GM18951 (cell line): Measurements from ENCODE around the gene CDC73.
"Not testable (repeated sequence)": the region's sequence is repeated elsewhere in the genome, so short reads cannot be mapped to it uniquely, and the experiment has no call there.

Source experiments
- POLR2A ChIP-seq: IDR thresholded peaks from 4 replicates; pipeline ENCODE4 v1.6.1; 2011; ENCODE audit warnings: mild to moderate bottlenecking; ENCODE audit not compliant: insufficient read length, insufficient read depth; ENCODE audit errors: extremely low read depth
- in situ Hi-C: fragments of 300-500 bp; cut with MboI; formaldehyde crosslinking; loops from one replicate; pipeline ENCODE4 v1.12.0; 2022; ENCODE audit warnings: low sequenced_read_pairs, mixed read lengths, inconsistent platforms; ENCODE audit not compliant: unreplicated experiment

Gene CDC73

GRCh38 chr1:193157360-193157759, 35.5 kb downstream of the CDC73 start:
- TF ChIP-seq POLR2A: no peak

DNA sequence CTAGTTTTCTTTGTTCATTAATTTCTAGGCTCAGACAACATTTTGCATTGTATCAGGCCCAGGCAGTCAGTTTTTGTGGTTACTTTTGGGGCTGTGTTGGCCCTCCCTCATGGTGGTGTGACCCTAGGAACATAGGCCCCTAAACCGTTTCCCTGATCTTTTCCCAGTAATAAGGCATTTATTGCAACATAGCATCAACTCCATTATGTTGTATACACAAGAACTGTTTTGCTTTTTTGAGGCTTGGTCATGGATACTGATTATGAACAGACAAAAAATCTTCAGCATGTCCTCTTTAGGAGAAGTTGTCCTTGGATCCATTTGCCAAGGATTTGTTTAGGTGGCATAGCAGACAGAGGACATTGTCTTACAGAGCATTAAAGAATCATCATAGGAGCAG, 54.3 kb downstream of the CDC73 start:
- in situ Hi-C loops: no loop called here
- TF ChIP-seq POLR2A: no peak

More at GRCh38 chr1:193157360-193157759, 35.5 kb downstream of the CDC73 start:
- in situ Hi-C loops: no loop called here

- in situ Hi-C loops: no loop called here
- no peak for TF ChIP-seq POLR2A
Observed at GRCh38 chr1:193176788-193177187, 55.0 kb downstream of the CDC73 start.

DNA sequence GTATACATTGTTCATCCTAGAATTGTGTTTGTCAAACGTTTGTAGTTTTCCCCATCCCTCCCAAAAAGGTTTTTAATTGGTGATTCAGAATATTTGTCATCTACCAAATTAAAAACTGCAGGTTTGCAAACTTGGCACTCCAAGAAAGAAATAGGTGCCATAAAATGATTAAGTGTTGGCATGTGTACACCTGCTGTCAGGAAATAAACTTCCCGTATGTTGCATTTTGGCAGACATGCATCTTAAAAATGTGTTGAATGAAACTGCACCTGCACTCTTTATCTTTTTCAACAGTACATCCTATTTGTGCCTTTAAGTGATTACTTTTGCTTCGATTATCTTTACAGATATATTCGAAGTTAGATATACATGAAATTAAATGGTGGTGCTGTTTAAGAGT, 57.3 kb downstream of the CDC73 start:
- no peak for TF ChIP-seq POLR2A
- in situ Hi-C loops: no loop called here

GRCh38 chr1:193181536-193181935, 59.7 kb downstream of the CDC73 start:
- in situ Hi-C loops: no loop called here

DNA sequence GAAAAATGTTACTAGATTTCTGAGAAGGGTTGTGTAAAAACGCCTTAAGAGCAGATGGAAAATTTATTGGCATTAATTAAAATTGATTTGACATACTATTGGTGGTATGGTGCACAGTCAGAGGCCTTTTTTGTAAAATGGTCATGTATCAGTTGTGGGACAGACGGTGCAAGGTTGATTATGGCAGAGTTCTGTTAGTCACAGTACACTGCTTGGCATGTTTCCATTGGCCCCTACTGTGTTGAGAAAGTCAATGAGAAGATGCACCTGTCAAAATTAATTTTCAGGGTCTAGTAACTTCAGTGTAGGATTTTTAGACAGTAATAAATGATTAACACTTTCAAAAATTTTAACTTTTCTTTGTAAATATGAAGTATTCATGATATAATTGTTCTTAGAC, 60.2 kb downstream of the CDC73 start:
- no peak for TF ChIP-seq POLR2A
- in situ Hi-C loops: no loop called here

More at GRCh38 chr1:193181536-193181935, 59.7 kb downstream of the CDC73 start:
- no peak for TF ChIP-seq POLR2A

GRCh38 chr1:193183019-193183627, 61.3 kb downstream of the CDC73 start:
- no peak for TF ChIP-seq POLR2A
- in situ Hi-C loops: no loop called here

DNA sequence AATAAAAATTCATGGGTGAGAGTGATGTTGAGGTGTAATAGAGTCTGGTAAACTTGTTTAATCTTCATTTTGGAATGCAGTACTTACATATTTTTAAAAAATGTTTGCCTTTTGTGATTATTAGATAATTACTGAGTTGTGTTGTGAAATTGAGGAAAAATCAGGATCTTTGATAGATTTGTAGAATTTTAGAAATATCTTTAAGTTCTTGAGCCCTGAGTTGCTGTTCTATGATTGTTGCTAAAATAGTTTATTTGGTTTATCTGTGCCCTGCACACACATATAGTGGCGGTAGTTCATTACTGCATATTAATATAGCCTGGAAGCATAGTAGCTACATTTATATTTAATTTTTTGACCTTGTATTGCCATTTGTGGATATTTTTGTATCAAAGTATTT, 62.9 kb downstream of the CDC73 start:
- TF ChIP-seq POLR2A: no peak
- in situ Hi-C loops: no loop called here

DNA sequence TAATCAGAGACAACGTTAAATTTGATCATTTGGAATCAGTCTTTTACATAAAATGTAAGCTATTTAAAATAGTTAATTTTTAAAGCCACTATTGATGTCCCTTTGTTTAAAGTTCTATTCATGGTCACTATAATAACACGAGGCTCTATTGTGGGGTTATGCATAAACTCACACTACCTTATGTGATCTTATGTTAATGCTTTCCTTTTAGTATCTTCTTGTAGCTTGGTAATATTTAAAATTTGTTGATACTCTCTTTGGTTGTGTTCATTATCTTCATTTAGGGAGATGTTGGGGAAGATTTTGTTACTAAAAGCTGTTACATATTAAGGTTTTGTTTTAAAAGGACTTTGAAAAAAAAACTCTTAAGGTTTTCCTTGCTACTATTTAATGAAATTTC, 63.4 kb downstream of the CDC73 start:
- in situ Hi-C loops: no loop called here
- no peak for TF ChIP-seq POLR2A

- in situ Hi-C loops: no loop called here
- no peak for TF ChIP-seq POLR2A
Observed at GRCh38 chr1:193185901-193186731, 64.3 kb downstream of the CDC73 start, which contains the start of gene B3GALT2. B3GALT2 (minus strand) TSS chr1:193186613; CDS start chr1:193181562, 5,051 bp downstream.

DNA sequence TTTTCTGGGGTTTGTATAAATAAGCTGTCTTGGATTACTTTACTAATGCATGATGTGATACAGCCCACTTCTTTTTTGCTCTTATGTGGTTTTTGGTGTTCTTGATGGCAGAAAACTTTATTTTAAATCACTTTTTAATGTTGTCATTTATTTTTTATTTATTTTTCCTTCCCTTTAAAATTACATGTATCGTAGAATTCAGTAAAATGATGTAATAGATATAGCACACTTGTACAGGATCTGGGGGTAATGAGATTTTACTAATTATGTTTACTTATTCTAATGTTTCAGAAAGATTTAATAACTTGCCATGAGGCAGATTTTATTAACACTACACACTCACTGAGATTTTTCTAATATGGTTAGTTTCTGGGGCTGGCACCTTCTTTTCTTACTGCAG, 65.3 kb downstream of the CDC73 start:
- TF ChIP-seq POLR2A: no peak
- in situ Hi-C loops: no loop called here

DNA sequence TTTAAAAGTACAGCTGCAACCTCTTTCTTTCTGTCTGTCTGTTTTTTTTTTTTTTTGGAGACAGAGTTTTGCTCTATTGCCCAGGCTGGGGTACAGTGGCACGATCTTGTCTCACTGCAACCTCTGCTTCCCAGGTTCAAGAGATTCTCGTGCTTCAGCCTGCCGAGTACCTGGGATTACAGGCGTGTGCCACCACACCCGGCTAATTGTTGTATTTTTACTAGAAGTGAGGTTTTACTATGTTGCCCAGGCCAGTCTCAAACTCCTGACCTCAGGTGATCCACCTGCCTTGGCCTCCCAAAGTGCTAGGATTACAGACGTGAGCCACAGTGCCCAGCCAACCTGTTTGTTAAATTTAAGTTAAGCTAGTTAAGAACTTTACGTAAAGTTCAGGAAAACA, 67.1 kb downstream of the CDC73 start:
- in situ Hi-C loops: not testable (repeated sequence)

DNA sequence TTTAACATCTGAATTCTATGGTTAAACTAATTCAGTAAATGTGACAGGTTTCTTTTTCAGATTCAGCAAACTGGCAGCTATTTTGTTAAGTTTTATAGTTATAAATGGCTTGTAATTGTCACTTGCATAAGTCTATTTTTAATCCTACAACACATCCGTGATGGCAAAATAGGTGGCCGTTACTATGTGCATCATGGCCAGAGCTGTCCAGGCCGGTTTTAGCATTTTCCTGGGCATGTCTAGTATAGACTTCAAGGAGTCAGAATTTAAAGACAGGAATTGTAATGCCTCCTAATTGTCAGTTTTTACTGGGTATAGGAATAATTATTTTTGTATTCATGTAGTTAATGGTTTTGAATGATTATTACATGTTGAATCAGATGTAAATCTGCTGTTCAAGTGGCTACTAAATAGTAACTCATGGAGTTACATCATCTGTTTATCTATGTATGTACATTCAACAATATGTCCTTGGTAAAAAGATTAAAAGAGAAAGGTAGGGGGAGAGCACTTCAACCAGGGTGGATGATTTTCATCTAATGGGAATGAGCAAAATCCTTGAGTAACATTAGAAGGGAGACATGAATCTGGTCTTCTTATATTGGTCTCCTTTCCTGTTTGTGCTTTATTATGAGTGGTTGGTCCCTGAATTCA, 67.7 kb downstream of the CDC73 start:
- in situ Hi-C loops: no loop called here
- no peak for TF ChIP-seq POLR2A
